Testis (tissue), 3 donors: ENCODE results near the gene AUTS2. TPM values are rescaled to one million over a fixed set of nuclear protein-coding genes. Genes with fewer than 3 reads are reported as not detected.

Source experiments
- DNase-seq: peaks from one replicate; pipeline ENCODE4 v3.0.0-alpha.2; 2019
- H3K27ac ChIP-seq, 2 donors: fragments of 200-600 bp; sonication (generic); one replicate each; pipeline ENCODE4 v1.5.1; 2019
- H3K27me3 ChIP-seq: fragments of 200-600 bp; sonication (generic); one replicate; pipeline ENCODE4 v1.5.1; 2019
- H3K36me3 ChIP-seq: fragments of 200-600 bp; sonication (generic); one replicate; pipeline ENCODE4 v1.5.1; 2017; ENCODE audit warnings: low read depth; ENCODE audit errors: missing control alignments
- H3K4me1 ChIP-seq: fragments of 200-600 bp; sonication (generic); one replicate; pipeline ENCODE4 v1.5.1; 2019
- H3K4me3 ChIP-seq, 2 donors: fragments of 200-600 bp; sonication (generic); one replicate each; pipeline ENCODE4 v1.5.1; 2017 to 2019
- H3K9me3 ChIP-seq: fragments of 200-600 bp; sonication (generic); one replicate; pipeline ENCODE4 v1.5.1; 2017
- CTCF ChIP-seq, 3 experiments: fragments of 450-650 bp in 2 of 3; fragments of 200-600 bp in 1 of 3; sonication (generic) in 1 of 3; IDR thresholded peaks; one replicate each; pipeline ENCODE4 v1.5.1; 2016 to 2019; ENCODE audit warnings: antibody characterized with exemption in 3 of 3, mild to moderate bottlenecking in 2 of 3, moderate library complexity in 1 of 3
- POLR2A ChIP-seq: fragments of 450-650 bp; IDR thresholded peaks from one replicate; pipeline ENCODE4 v1.6.1; 2017; ENCODE audit warnings: antibody characterized with exemption, mild to moderate bottlenecking, moderate library complexity
- WGBS, 2 donors: methylation state at CpG; one replicate each; pipeline ENCODE4 v1.1.5; 2018; 5-methylcytosine and 5-hydroxymethylcytosine counted together
- intact Hi-C: fragments of 100-400 bp; cut with DNase I; formaldehyde crosslinking; loops from one replicate; pipeline ENCODE4 v1.15.1; 2023; ENCODE audit warnings: low total_unique reads
- polyA plus RNA-seq: library from polyadenylated mRNA; stranded (reverse); fragments of 350-450 nt; fragmentation: Illumina TruSeq; extraction: RNeasy Lipid Tissue Mini Kit (QIAGEN cat#74804); gene quantifications from one replicate; pipeline ENCODE4 v1.2.3, GENCODE V29; 2014; ENCODE audit warnings: low read depth, low replicate concordance; ENCODE audit not compliant: insufficient read depth
- total RNA-seq, 2 donors: library from RNA; depleted of rRNA; stranded (reverse); fragments of >200 nt; gene quantifications; one replicate each; pipeline ENCODE4 v1.2.3, GENCODE V29; 2016

The AUTS2 gene
- total and polyA plus RNA-seq, 3 donors from 2014 or later = 21.3 to 75.5 (median 56.1) TPM

GRCh38 chr7:70044064-70044463 lies 445.8 kb downstream of the AUTS2 start:
- DNase-seq = no peak
- H3K27ac ChIP-seq = no peak overlapping the region
- WGBS, 2 donors = 65 to 79% methylated on average over 1 of the region's 1 CpG

GRCh38 chr7:70044525-70044924 lies 446.2 kb downstream of the AUTS2 start:
- H3K27me3 ChIP-seq = no peaks in the 10 kb centered on the region
- TF ChIP-seq POLR2A = no peak
- TF ChIP-seq CTCF (IDR thresholded peaks at IDR 0.05) = no peak
- no peak overlapping the region for H3K4me3 ChIP-seq
- peaks cover 4% of the 10 kb centered on the region for H3K4me1 ChIP-seq
- no peak overlapping the region for H3K27ac ChIP-seq
- DNase-seq = no peak
- no peaks in the 10 kb centered on the region for H3K9me3 ChIP-seq
- intact Hi-C loops = no loop called here
- 94 to 98% methylated on average over 4 of the region's 4 CpGs for WGBS, 2 donors
- no peaks in the 10 kb centered on the region for H3K36me3 ChIP-seq

More at GRCh38 chr7:70044064-70044463, 445.8 kb downstream of the AUTS2 start:
- peaks cover 4% of the 10 kb centered on the region for H3K4me1 ChIP-seq
- H3K36me3 ChIP-seq = no peaks in the 10 kb centered on the region
- intact Hi-C loops = no loop called here
- TF ChIP-seq CTCF (IDR thresholded peaks at IDR 0.05) = no peak
- TF ChIP-seq POLR2A = no peak
- no peaks in the 10 kb centered on the region for H3K9me3 ChIP-seq
- H3K4me3 ChIP-seq = no peak overlapping the region
- H3K27me3 ChIP-seq = no peaks in the 10 kb centered on the region

- intact Hi-C loops = no loop called here
- peaks cover 4% of the 10 kb centered on the region for H3K4me1 ChIP-seq
- no peak for DNase-seq
- H3K9me3 ChIP-seq = no peaks in the 10 kb centered on the region
- no peak overlapping the region for H3K27ac ChIP-seq
- no peak for TF ChIP-seq CTCF (IDR thresholded peaks at IDR 0.05)
- TF ChIP-seq POLR2A = no peak
- H3K27me3 ChIP-seq = no peaks in the 10 kb centered on the region
- H3K4me3 ChIP-seq = no peak overlapping the region
- H3K36me3 ChIP-seq = no peaks in the 10 kb centered on the region
- WGBS, 2 donors = 99 to 100% methylated on average over 3 of the region's 3 CpGs
Observed at GRCh38 chr7:70044981-70045380, 446.7 kb downstream of the AUTS2 start.

- Histone ChIP-seq H3K9me3 (no peaks in the 10 kb centered on the region), H3K27ac (no peak overlapping the region), H3K36me3 (no peaks in the 10 kb centered on the region), H3K4me3 (no peak overlapping the region), H3K27me3 (no peaks in the 10 kb centered on the region), H3K4me1 (peaks cover 4% of the 10 kb centered on the region)
- DNase-seq = no peak
- no peak for TF ChIP-seq POLR2A
- TF ChIP-seq CTCF (IDR thresholded peaks at IDR 0.05) = no peak
- intact Hi-C loops = no loop called here
- 86 to 92% methylated on average over 1 of the region's 1 CpG for WGBS, 2 donors
Observed at GRCh38 chr7:70047384-70047783, 449.1 kb downstream of the AUTS2 start.

- Histone ChIP-seq H3K9me3 (no peaks in the 10 kb centered on the region), H3K27ac (no peak overlapping the region), H3K4me1 (peaks cover 4% of the 10 kb centered on the region), H3K36me3 (no peaks in the 10 kb centered on the region), H3K27me3 (no peaks in the 10 kb centered on the region), H3K4me3 (no peak overlapping the region)
- intact Hi-C loops = no loop called here
- 78 to 87% methylated on average over 3 of the region's 3 CpGs for WGBS, 2 donors
- TF ChIP-seq POLR2A (no peak), CTCF (IDR thresholded peaks at IDR 0.05) (no peak)
- DNase-seq = no peak
Observed at GRCh38 chr7:70047891-70048448, 449.7 kb downstream of the AUTS2 start.
